Stimulated activated CD8-positive, alpha-beta memory T cell treated with anti-CD3 and anti-CD28 coated beads, Interleukin-7, amount 100 ng/mL, for 4 hours (primary cell): Measurements from ENCODE around the gene ADCY7.
A peak's percentile ranks its signal among the peaks of the same experiment; 100 is the strongest.

Experiments used
- DNase-seq, 2 donors: peaks; one replicate each; pipeline ENCODE4 v3.0.0-alpha.2; 2020; ENCODE audit warnings: low read depth in 2 of 2

The ADCY7 gene

GRCh38 chr16:50313596-50314478, 47.5 kb downstream of the ADCY7 start:
- peak in 1 of 2 donors; percentile 36 for DNase-seq

GRCh38 chr16:50314665-50315064, 48.3 kb downstream of the ADCY7 start:
- no peak for DNase-seq

- DNase-seq: no peak
These were observed 49.1 kb downstream of the ADCY7 start for GRCh38 chr16:50315346-50315997.

- no peak for DNase-seq
These were observed 49.9 kb downstream of the ADCY7 start for GRCh38 chr16:50316102-50316847.

- DNase-seq: no peak
These were observed 50.7 kb downstream of the ADCY7 start for GRCh38 chr16:50316848-50317630.

GRCh38 chr16:50318796-50319578, 52.6 kb downstream of the ADCY7 start:
- no peak for DNase-seq

- DNase-seq: no peak
These were observed 54.0 kb downstream of the ADCY7 start for GRCh38 chr16:50320310-50320709.

- no peak for DNase-seq
These were observed 56.0 kb downstream of the ADCY7 start for GRCh38 chr16:50322333-50322732.

- no peak for DNase-seq
These were observed 57.1 kb downstream of the ADCY7 start for GRCh38 chr16:50323335-50324011.

GRCh38 chr16:50324345-50324744, 58.0 kb downstream of the ADCY7 start:
- no peak for DNase-seq

- DNase-seq: no peak
These were observed 59.9 kb downstream of the ADCY7 start for GRCh38 chr16:50326264-50326663.

GRCh38 chr16:50326835-50327465, 60.6 kb downstream of the ADCY7 start:
- DNase-seq: peak; percentile 39 to 48

- no peak for DNase-seq
These were observed 63.3 kb downstream of the ADCY7 start for GRCh38 chr16:50329446-50330189.

GRCh38 chr16:50331570-50331969, 65.2 kb downstream of the ADCY7 start:
- DNase-seq: no peak

- DNase-seq: no peak
These were observed 66.2 kb downstream of the ADCY7 start for GRCh38 chr16:50332599-50332998.

- DNase-seq: no peak
These were observed 68.0 kb downstream of the ADCY7 start for GRCh38 chr16:50334106-50334975.

- peak; percentile 11 to 29 for DNase-seq
These were observed 69.0 kb downstream of the ADCY7 start for GRCh38 chr16:50335196-50335958.
